NK-92 (cell line): ENCODE results near the gene NRL.
"Not testable (repeated sequence)": the region's sequence is repeated elsewhere in the genome, so short reads cannot be mapped to it uniquely, and the experiment has no call there.

ENCODE experiments used
- DNase-seq: peaks from one replicate; lab custom pipeline; 2025; ENCODE audit not compliant: unreplicated experiment; lab: John Stamatoyannopoulos, UW

Gene NRL

DNA sequence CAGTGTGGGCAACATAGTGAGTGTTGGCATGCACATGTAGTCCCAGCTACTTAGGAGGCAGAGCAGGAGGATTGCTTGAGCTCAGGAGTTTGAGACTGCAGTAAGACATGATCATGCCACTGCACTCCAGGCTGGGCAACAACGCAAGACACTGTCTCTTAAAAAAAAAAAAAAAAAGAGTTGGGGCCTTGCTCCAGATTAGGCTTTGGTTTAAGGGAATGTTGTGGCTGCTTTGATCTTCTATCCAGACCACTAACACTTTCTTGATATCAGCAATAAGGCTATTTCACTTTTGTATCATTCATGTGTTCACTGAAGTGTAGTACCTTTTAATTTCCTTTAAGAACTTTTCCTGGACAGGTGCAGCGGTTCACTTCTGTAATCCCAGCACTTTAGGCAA is 12.9 kb upstream of the NRL start:
- DNase-seq = no peak

DNA sequence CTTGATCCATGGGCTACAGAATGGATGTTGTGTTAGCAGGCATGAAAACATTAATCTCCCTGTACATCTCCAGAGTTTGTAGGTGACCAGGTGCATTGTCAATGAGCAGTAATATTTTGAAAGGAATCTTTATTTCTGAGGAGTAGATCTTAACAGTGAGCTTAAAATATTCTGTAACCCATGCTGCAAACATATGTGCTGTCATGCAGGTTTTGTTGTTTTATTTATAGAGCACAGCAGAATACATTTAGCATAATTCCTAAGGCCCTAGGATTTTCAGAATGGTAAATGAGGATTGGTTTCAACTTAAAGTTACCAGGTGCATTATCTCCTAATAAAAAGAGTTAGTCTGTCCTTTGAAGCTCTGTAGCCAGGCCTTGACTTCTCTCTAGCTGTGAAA is 12.2 kb upstream of the NRL start:
- DNase-seq = no peak

DNA sequence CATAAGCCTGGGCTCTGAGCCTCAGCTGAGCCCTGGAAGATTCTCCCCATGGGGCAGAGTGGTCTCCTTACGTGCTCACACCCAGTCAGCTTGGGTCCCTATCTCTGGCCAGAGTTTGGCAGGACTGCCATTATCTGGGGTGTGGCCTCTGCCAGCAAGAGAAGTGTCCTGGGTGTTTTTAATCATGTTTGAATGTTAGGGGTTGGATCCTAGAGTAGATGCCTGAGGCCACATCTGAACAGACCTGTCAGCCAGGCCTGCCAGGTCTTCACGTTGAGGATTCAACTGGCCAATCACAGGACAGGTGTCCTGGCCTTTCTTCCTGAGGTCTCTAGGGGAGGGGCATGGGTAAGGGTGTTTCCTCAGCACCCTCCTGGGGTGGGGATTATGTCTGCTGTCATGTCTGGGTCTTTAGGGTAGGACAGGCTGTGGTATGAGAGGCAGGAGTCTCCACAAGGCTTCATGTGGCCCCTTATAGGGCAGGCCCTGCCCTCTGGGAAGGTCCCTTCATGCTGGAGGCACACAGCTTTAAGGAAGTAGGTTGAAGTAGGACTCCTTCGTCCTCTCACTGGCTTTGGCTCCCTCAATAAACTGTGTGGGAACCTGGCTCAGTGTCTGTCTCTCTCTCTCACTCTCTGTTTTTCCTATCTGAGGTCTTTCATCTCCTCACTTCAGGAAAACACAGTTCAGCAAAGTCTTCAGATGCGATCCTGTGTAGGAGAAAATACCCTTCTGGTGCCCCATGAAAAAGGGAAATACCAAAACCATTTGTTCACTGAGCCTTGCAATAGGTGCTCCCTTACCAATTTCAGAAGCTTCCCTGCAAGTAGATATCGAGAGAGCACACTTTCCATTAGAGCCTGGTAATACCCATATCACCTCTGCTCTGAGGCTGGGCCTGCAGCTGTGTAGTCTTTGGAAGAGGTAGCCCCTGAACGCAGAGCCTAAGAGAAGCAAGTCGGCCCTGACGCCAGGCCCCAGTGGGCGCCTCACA is 9.0 kb upstream of the NRL start:
- DNase-seq = no peak

DNA sequence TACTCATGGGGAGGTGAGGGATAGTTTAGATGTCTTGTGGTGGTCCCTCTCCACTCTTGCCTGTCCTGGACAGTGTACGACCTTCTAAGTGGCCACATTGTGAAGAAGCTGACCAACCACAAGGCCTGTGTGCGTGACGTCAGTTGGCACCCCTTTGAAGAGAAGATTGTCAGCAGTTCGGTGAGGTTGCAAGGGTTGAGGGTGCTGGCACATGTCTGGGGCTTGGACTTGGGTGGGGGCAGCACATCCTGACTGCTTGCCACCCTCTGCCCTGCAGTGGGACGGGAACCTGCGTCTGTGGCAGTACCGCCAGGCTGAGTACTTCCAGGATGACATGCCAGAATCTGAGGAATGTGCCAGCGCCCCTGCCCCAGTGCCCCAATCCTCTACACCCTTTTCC is 8.1 kb upstream of the NRL start:
- no peak for DNase-seq

DNA sequence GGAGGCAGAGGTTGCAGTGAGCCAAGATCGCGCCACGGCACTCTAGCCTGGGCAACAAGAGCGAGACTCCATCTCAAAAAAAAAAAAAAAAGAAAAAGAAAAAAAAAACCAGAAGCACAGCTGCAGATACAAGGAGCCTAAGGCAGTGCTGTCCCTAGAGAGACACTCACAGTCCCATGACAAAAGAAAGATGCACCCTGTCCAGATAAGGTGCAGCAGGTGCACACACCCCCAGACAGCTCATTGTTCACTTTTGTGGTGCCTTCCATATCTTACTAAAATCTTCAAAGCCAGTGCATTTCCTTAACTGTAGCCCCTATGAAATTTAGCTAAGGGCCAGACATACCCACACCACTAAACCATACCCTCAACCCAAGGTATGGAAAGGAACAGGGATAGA is 7.7 kb upstream of the NRL start:
- DNase-seq = no peak

DNA sequence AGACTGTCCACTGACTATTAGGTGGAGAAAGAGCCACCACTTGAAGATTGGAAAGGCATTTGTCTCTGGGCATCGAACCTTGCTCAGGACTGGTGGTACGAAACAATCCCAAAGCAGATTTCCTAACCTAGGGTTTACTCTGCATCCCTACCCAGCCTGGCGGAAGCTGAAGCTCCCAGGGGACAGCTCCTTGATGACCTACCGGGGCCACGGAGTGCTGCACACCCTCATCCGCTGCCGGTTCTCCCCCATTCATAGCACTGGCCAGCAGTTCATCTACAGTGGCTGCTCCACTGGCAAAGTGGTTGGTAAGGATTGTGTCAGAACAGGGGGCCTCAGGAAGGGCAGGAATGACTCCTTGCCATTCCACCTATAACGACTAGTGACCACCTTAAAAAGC is 6.5 kb upstream of the NRL start:
- no peak for DNase-seq

DNA sequence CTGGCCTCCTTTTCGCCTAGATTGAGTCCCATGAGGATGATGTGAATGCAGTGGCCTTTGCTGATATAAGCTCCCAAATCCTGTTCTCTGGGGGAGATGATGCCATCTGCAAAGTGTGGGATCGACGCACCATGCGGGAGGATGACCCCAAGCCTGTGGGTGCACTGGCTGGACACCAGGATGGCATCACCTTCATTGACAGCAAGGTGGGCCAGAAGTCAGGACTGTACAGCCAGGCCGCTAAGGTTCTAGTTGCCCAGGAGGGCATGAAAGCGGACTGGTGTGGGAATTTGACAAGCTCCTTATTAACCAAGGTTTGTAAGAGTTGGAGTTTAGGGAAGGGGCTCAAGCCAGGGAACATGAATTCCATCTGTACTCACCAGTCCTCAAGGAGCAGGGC is 4.9 kb upstream of the NRL start:
- no peak for DNase-seq

DNA sequence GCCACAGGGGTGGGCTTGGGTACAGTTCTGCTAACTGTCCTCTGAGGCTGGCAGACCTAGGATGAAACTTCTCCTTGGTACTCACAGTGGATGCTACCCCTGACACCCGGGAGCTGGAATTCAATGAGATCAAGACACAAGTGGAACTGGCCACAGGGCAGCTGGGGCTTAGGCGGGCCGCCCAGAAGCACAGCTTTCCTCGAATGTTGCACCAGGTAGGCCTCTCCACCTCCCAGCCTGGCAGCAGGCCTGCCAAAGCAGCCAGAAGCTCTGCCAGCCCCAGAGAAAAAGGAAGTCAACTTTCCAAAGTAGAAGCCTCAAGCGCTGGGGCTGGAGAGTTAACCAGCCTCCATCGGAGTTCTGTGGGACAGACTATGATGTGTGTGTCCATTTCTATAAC is 2.4 kb upstream of the NRL start:
- no peak for DNase-seq

DNA sequence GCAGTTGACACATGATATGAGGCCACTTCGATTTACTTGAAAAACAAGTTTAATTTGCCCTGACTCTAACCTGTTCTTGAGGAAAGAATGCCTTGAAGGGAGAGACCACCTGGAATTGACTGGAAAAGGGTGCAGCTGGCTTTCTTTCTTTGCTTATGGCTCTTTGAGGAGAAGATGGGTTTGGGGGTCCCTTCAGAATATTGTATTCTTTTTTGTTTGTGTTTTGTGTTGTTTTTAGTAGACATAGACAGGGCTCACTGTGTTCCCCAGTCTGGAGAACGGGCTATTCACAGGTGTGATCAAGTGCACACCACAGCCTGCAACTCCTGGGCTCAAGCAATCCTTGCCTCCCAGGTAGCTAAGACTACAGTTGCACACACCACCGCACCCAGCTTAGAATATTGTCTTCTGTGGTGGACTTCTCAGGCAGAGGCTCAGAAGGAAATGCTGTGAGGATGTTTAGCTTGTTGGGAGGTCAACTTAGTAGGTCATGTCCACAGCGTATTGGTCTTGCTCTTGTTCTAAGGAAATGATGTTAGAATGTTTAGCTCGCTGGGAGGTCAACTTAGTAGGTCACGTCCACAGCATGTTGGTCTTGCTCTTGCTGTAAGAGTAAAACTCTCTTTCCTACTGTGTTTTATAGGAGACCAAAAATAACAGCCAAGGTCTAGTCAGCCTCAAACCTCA is 1.5 kb upstream of the NRL start:
- no peak for DNase-seq

DNA sequence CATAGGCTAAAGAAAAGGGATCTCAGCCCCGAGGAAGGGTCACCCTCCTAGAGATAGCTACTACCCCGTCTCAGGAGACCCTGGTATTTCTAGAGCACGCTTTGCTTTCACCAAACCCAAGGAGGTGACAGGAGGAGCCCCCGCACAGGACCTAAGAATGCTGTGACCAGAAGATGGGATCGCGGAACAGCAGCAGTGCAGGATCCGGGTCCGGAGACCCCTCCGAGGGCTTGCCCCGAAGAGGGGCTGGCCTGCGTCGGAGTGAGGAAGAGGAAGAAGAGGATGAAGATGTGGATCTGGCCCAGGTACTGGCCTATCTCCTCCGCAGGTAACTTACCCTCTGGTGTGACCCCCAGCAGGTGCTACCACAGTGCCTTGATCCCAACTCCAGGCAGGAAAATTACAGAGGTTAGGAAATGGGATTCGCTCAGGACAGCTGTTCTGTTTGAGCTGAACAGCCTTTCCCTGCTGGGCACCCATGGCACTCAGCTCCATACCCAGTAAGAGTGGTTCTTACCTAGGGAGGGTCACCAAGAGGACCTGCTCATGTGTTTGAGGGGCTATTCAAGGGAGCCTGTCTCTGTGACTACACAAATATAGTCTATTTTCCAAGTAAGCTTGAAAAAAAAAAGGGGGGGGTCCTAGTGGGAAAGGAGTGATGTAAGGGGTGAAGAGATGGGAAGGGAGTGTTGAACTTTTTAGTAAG is 826 bp upstream of the NRL start:
- DNase-seq = no peak

DNA sequence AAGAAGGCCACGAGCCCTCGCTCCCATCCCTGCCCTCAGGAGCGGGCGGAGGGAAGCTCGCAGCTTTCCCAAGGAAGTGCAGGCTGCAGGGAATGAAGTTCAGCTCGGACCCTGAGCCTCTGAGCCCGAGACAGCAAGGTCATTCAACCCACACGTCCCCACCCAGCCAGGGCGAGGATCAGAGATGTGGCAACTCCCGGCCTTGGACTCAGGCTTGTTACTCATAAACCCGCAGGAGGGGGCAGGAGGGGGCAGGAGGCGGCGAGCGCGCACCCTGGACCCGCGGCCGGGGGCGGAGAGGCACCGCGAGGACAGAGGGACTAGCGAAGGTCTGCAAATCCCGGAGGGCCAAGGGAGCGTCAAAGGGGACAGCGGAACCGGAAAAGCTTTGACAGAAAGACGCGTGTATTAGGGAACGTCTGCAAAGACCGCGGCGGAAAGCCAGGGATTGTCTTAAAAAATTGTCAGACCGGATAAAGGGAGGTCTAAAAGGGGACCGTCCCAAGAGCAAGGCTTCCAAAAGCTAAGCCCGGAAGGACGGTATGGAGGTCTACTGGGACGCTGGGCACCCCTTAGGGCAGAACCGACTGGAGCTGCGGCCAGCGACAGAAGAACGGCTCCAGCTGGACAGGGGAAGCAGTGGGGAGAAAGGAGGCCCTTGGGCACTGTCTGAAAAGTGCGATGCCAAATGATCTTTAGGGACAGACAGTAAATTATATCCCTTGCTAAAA is 783 bp downstream of the NRL start:
- DNase-seq = no peak

DNA sequence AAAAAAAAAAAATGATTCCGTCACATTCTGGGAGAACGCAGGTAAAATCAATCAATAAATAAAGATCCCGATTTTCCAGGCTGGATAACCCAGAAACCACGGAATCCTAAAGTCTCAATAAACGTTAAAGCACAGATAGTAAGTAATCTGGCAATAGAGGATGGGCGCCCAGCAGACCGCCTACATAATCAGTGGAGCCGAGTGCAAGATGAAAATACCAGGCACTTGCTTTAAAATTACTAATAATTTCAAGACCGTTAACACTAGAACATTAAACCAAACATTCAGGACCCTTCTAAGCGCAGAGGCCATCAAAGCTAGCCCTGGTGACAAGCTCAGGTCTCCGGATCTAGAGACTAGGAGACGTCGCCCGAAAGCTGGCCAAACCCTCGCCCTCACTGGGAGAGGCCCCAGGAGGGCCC is 1.4 kb downstream of the NRL start:
- no peak for DNase-seq

DNA sequence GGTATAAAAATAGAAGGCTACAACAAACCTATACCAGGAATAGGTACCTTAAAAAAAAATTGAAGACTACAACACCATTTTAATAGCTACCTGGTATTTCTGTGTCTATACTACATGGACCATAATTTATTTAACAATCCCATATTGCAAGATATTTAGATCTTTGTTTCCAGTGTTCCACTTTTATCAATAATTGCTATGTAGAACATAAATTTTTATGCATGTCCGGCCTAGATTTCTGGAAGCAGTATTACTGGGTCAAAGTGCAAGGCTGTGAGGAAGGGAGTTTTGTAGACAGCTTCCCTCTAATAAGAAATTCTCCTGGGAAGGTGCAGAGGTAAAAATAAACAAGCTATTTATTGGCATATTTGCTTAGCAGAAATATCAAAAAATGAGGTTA is 4.2 kb downstream of the NRL start:
- DNase-seq = no peak

DNA sequence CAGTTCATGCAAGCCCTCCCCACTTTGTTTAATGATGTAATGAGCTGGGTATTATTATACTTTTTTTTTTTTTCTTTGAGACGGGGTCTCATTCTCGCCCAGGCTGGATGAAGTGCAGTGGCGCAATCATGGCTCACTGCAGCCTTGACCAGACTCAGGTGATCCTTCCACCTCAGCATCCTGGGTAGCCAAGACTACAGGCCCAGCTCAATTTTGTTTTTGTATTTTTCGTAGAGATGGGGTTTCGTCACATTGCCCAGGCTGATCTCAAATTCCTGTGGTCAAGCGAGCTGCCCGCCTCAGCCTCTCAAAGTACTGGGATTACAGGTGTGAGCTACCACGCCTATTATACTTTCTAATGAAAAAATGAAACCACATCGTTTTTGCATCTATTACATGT is 4.7 kb downstream of the NRL start:
- DNase-seq = no peak

DNA sequence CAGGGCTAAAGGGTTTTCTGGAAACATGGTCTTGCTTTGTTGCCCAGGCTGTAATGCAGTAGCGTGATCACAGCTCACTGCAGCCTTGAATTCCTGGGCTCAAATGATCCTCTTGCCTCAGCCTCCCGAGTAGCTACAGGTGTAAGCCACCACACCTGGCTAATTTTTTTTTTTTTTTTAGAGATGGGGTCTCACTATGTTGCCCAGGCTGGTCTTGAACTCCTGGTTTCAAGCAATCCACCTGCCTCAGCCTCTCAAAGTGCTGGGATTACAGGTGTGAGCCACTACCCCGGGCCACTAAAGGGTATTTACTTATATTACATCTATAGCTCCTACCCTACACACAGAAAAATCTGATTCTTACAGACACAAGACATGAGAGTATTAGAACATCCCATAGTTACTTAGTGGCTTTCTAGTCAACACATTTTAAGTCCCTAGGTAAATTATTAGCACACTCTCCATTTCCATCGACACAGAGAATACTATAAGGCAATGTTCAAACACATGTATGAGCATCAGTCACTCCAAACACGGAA is 6.3 kb downstream of the NRL start:
- no peak for DNase-seq

DNA sequence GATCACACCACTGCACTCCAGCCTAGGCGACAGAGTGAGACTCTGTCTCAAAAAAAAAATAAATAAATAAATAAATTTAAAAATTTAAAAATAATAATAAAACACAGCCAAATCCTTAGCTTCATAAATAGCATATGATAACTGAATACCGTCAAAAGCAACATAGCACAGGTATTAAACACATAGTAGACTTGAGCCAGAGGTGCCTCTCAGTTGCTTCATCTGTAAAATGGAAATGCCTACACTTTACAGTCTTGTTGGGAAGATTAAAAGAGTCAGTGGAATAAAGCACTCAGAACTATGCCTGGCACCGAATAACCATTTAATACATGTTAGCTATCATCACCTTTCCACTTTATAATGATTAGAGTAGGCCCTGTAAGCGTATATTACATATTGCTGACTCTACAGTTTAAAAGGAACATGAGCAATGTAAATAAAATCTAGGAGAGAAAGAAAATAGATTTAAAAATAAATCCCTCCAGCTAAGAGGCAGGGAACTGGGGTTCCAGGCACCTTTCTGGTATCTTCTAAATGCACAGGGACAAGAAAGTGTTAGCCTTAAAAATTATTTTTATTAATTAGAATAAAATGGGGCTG is 8.0 kb downstream of the NRL start:
- no peak for DNase-seq

DNA sequence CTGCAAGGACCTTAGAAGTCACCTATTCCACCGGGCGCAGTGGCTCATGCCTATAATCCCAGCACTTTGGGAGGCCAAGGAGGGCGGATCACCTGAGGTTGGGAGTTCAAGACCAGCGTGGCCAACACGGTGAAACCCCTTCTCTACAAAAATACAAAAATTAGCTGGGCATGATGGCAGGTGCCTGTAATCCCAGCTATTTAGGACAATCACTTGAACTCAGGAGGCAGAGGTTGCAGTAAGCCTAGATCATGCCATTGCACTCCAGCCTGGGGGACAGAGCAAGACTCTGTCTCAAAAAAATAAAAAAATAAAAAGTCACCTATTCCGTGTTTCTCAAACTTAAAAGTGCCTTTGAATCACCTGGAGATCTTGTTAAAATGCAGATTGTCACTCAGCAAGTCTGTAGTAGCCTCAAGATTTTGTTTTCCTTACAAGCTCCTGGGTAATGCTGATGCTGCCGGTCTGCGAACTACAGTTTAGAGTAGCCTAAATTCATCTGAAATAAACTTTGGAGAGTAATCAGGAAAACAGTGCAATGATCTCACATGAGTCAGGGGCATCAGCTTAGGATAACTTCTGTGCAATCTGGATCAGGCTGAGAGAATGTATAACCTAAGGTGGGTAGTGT is 9.0 kb downstream of the NRL start:
- DNase-seq = not testable (repeated sequence)

DNA sequence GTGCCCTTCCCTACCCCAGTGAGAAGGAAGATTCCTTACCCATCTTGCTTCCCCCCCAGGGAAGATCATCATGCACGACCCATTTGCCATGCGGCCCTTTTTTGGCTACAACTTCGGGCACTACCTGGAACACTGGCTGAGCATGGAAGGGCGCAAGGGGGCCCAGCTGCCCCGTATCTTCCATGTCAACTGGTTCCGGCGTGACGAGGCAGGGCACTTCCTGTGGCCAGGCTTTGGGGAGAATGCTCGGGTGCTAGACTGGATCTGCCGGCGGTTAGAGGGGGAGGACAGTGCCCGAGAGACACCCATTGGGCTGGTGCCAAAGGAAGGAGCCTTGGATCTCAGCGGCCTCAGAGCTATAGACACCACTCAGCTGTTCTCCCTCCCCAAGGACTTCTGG is 11.3 kb downstream of the NRL start:
- no peak for DNase-seq

DNA sequence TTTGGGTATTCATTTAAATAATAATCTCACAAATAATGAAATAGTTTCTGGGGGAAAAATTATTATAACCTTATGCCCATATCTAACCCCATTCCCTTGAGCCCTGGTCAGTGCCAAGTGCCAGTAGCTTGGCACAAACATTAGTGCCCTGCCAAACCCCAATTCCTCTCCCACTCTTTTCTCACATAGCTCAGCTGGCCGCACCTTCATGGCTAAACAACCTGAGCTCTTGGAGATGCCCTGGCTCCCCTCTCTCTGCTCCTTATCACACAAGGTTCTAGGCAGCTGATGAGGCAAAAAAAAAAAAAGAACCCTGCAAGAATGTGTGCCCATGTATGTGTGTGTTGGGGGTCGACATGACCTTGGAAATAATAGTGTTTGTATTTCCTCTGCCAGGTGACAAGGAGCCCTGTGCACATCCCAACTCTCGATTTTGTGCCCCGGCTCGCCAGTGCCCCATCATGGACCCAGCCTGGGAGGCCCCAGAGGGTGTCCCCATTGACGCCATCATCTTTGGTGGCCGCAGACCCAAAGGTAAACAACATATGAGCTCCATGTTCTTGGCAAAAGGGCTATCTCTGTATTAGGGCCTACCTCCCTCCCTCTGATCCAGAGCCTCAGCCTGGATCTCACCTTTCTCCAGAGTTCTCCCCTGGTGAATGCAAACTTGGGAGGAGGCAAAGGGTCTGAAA is 12.2 kb downstream of the NRL start:
- no peak for DNase-seq
